ENCODE results near the gene PER3. TPM values are rescaled to one million over a fixed set of nuclear protein-coding genes. Genes with fewer than 3 reads are reported as not detected.

Gene PER3
- total and polyA plus RNA-seq, 10 of the 15 experiments (the other 5 are each of a cell fraction or from before 2014, with no cell fraction given): 0.06 to 0.64 (median 0.13) TPM; not detected in 1

DNA sequence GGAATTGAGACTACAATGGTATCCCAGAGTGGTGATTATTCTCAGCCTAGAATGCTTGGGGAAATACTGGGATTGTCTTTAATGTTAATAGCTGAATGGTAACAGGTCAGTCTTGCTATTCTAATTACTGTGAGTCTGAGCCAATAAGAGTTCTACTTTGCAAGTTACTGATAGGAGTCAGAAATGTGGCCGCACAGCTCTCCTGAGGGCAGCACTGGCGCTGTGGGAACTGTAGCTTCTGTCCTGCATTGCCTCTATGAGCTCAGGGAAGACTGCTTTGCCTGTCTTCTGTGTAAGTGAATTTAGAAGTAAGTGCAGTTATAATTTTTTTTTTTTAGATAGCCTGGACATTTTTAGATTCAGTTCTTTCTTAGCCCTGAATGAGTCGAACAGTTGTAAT is 23.0 kb upstream of the PER3 start:
- H3K27me3 ChIP-seq (replicated peaks in 1 of 2; ENCODE audit: control insufficient read depth in 2 of 2, insufficient read depth in 2 of 2, low read length in 1 of 2): no peaks in the 10 kb centered on the region
- ATAC-seq (no peak), DNase-seq (ENCODE audit: low read depth, low spot score) (no peak), FAIRE-seq (no peak)
- RAD21 ChIA-PET (ENCODE audit: unreplicated experiment): no interaction called here
- no peak overlapping the region for H3K4me2 ChIP-seq (ENCODE audit: control insufficient read depth, insufficient read depth)
- WGBS (ENCODE audit: insufficient coverage, insufficient replicate concordance, low lambda C conversion rate, missing lambda C conversion rate): 47% methylated on average over 3 of the region's 3 CpGs
- H3K27ac ChIP-seq (ENCODE audit: control insufficient read depth, insufficient read depth): no peak overlapping the region
- no peak for TF ChIP-seq SREBF1 (IDR thresholded peaks at IDR 0.05; ENCODE audit: low read length)
- no peak for TF ChIP-seq RBBP5 (conservative IDR thresholded peaks at IDR 0.05)
- TF ChIP-seq POLR2AphosphoS5 (IDR thresholded peaks at IDR 0.05; ENCODE audit: low read length): no peak
- TF ChIP-seq RAD51 (IDR thresholded peaks at IDR 0.05): no peak
- TF ChIP-seq ESRRA (IDR thresholded peaks at IDR 0.05; ENCODE audit: low read length): no peak
- no peak for TF ChIP-seq GATAD2B (conservative IDR thresholded peaks at IDR 0.05; ENCODE audit: low read depth)
- TF ChIP-seq, protein P1, sequence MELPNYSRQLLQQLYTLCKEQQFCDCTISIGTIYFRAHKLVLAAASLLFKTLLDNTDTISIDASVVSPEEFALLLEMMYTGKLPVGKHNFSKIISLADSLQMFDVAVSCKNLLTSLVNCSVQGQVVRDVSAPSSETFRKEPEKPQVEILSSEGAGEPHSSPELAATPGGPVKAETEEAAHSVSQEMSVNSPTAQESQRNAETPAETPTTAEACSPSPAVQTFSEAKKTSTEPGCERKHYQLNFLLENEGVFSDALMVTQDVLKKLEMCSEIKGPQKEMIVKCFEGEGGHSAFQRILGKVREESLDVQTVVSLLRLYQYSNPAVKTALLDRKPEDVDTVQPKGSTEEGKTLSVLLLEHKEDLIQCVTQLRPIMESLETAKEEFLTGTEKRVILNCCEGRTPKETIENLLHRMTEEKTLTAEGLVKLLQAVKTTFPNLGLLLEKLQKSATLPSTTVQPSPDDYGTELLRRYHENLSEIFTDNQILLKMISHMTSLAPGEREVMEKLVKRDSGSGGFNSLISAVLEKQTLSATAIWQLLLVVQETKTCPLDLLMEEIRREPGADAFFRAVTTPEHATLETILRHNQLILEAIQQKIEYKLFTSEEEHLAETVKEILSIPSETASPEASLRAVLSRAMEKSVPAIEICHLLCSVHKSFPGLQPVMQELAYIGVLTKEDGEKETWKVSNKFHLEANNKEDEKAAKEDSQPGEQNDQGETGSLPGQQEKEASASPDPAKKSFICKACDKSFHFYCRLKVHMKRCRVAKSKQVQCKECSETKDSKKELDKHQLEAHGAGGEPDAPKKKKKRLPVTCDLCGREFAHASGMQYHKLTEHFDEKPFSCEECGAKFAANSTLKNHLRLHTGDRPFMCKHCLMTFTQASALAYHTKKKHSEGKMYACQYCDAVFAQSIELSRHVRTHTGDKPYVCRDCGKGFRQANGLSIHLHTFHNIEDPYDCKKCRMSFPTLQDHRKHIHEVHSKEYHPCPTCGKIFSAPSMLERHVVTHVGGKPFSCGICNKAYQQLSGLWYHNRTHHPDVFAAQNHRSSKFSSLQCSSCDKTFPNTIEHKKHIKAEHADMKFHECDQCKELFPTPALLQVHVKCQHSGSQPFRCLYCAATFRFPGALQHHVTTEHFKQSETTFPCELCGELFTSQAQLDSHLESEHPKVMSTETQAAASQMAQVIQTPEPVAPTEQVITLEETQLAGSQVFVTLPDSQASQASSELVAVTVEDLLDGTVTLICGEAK (IDR thresholded peaks at IDR 0.05; ENCODE audit: borderline replicate concordance): no peak
- no peak for TF ChIP-seq CREM (IDR thresholded peaks at IDR 0.05; ENCODE audit: low read depth)
- BruUV-seq (replicated peaks): no TSS peak
- intact Hi-C loops (cut with micrococcal nuclease; ENCODE audit: unreplicated experiment) (no loop called here), in situ Hi-C loops (cut with MboI) (no loop called here)
- H4K20me1 ChIP-seq (ENCODE audit: control insufficient read depth, insufficient read depth): no peaks in the 10 kb centered on the region
- no peak overlapping the region for H3K9ac ChIP-seq (ENCODE audit: control insufficient read depth, insufficient read depth, low read length)
- no peaks in the 10 kb centered on the region for H3K36me3 ChIP-seq (ENCODE audit: control insufficient read depth in 2 of 2, insufficient read depth in 2 of 2, low read length in 1 of 2)
- H3K4me3 ChIP-seq: no peak overlapping the region
- no peaks in the 10 kb centered on the region for H3K79me2 ChIP-seq (ENCODE audit: control insufficient read depth, insufficient read depth, low read length)
- no peak overlapping the region for H2AFZ ChIP-seq (ENCODE audit: control insufficient read depth, low read depth, low read length)
- H3K9me3 ChIP-seq (replicated peaks; ENCODE audit: control insufficient read depth, insufficient read depth, low read length): no peaks in the 10 kb centered on the region
- POLR2A ChIA-PET: no interaction called here
- H3K4me1 ChIP-seq (ENCODE audit: control insufficient read depth, insufficient read depth, low read length): no peaks in the 10 kb centered on the region
- SMC1A ChIA-PET (ENCODE audit: uncharacterized antibody, unreplicated experiment): interaction anchor here (1.0 to 1.3 kb wide), 2 partner anchors 8 to 254 kb away, joined by 3 to 4 read pairs; no protein-coding TSS in a partner anchor
- CTCF ChIA-PET: interaction anchor here (1.6 to 3.9 kb wide), 3 partner anchors 9 to 94 kb away, joined by 3 to 34 read pairs (median 4); no protein-coding TSS in a partner anchor
